Measurements from ENCODE around the gene MPIG6B.
A peak's percentile ranks its signal among the peaks of the same experiment; 100 is the strongest.
"Not testable (repeated sequence)": the region's sequence is repeated elsewhere in the genome, so short reads cannot be mapped to it uniquely, and the experiment has no call there.

MPIG6B gene

DNA sequence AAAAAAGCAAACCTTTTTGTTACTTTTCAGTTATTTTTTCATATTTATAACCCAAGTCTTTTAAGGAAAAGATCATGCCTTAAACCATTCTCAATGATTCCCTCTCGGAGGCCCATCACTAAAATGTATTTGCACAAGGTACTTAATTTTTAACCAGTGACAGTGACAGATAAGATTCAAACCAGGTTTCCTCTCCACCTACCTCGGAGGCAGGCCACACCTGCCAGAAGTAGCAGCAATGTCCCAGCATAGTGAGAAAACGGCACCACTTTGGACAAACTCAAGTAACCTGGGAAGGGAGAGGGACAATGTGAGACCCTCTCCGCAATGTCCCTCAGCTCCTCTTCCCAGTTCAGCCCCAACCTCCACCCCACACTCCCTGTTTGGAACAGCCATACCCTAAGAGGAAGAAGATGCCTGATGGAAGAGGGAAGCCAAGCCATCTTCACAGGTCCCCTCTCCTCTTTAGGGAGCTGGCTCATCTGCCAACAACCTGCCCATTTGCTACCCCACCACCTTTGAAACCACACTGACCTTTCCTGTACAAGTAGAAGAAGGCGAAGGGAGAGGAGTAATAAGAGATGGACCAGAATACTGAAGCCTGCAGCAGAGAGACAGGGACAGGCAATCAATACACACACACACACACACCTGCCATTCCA, 22.3 kb upstream of the MPIG6B start:
- WGBS, 2 experiments (ENCODE audit: insufficient coverage in 2 of 2) = 87 to 93% methylated on average over 2 of the region's 5 CpGs
- Histone ChIP-seq H3K4me3 (ENCODE audit: extremely low read depth, insufficient read depth, low read length, poor library complexity, severe bottlenecking) (no peak overlapping the region), H3K4me1 (ENCODE audit: control insufficient read depth, insufficient read depth, low read length, poor library complexity, severe bottlenecking) (peaks cover 3% of the 10 kb centered on the region), H3K36me3 (ENCODE audit: control insufficient read depth, insufficient read depth, low read length) (peaks cover 56% of the 10 kb centered on the region), H3K9me3 (ENCODE audit: control insufficient read depth, low read length) (no peaks in the 10 kb centered on the region), H3K27ac (ENCODE audit: low read depth, low read length, severe bottlenecking) (no peak overlapping the region)

DNA sequence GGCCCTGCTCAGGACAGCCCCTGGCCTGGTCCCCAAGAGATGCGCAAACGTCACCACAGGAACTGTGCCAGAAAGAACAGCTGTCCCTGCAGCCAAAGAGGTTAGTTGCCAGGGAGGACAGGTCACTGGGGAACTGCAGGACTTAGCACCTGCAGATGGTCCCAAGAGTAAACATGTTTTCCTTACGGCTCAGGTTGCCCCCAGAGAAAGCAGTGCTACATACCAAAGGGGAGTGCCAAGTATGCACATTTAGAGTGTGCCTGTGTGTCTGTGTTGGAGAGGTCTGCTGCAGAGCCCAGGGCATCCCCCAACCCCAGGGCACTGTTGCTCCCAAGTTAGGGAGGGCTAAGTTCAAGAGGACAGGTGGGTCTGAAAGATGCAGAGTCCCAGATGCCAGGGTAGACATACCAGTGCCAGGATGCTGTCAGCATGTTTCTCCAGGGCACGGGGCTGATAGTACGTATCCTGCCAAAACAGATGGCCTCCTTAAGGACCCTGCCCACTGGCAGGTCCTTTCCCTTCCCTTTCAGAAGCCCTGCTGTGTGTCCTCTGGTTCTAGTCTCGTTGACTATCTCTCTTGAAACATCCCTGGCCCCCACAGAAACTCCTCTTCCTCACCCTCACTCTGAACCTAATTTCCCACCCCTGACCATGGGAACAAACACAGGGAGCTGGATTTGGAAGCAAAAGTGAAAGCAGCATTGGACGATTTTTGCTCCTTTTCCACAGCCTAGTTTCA, 21.3 kb upstream of the MPIG6B start:
- Histone ChIP-seq H3K27ac (ENCODE audit: low read depth, low read length, severe bottlenecking) (peak overlapping the region; percentile 17), H3K36me3 (ENCODE audit: control insufficient read depth, insufficient read depth, low read length) (peaks cover 47% of the 10 kb centered on the region), H3K4me1 (ENCODE audit: control insufficient read depth, insufficient read depth, low read length, poor library complexity, severe bottlenecking) (peaks cover 3% of the 10 kb centered on the region), H3K4me3 (ENCODE audit: extremely low read depth, insufficient read depth, low read length, poor library complexity, severe bottlenecking) (peak overlapping the region; percentile 92), H3K9me3 (ENCODE audit: control insufficient read depth, low read length) (no peaks in the 10 kb centered on the region)
- WGBS, 2 experiments (ENCODE audit: insufficient coverage in 2 of 2) = 66 to 78% methylated on average over 6 to 7 of the region's 7 CpGs

DNA sequence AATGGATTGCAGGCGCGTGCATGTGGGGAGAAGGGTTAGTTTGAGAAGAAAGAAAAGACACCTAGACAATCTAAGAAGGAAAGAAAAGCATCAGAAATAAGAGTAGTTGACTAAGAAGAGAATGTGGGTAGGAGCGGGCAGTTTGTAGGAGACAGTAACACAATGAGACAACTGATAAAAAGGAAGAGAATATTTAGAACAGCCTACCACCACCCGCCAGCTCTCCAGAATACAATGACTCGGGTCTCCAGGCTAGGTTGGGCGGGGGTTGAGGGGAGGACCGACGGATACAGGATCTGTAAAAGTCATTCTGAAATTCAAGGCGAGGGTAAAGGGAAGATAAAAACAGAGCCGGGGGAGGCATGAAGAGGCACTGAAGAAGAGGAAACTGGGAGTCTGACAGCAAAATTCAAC, 20.8 kb upstream of the MPIG6B start:
- H3K36me3 ChIP-seq (ENCODE audit: control insufficient read depth, insufficient read depth, low read length) = peaks cover 41% of the 10 kb centered on the region
- WGBS, 2 experiments (ENCODE audit: insufficient coverage in 2 of 2) = 3 to 9% methylated on average over 4 of the region's 10 CpGs

DNA sequence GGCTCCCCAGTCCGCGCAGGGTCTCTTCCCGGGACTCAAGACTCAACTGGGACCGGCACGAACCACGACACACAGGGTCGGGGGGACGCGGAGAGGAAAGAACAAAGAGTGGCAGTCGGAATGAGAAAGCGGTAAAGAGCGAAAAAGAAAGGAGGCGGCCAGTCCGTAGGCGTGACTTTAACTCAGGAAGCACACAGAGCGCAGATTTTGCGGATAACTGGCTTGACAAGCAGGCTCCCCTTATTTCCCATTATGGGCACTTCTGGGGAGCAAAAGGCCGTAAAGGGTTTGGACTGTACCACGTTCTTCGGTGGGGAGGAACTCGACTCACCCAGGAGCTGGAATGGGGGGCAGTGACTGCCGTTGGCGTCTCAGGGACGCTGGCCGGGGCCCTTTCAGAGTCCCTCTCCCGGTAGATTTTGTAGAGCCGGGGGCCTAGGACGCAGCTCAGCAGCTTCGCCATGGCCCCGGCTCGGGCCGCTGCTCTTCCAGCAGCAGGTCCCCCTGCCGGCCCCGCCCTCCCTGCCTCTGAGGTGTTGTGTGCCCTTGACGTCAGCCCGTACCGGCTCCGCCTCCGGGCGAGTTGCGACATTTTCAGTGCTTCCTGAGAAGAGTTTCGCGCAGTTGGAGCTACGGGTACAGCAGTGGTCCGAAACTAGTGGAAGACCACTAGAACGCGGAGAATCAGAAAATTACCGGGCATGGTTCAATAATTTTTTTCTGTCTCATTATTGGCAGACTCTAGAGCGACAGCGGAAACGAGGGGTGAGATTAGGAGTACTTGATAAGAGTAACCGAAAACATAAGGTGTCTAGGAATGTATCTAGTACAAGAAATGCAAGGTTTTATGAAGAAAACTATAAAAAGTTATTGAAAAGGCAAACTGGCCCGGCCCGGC, 20.1 kb upstream of the MPIG6B start, which contains the start of gene ABHD16A:
Gene ABHD16A, minus strand, starts transcription at position 506 of the 898 bp plus-strand sequence. Its CDS starts 43 bp downstream, at position 463.
- H3K4me1 ChIP-seq (ENCODE audit: control insufficient read depth, insufficient read depth, low read length, poor library complexity, severe bottlenecking) = no peaks in the 10 kb centered on the region
- H3K27ac ChIP-seq (ENCODE audit: low read depth, low read length, severe bottlenecking) = peak within 1 kb of the TSS; percentile 86
- no peaks in the 10 kb centered on the region for H3K9me3 ChIP-seq (ENCODE audit: control insufficient read depth, low read length)
- peaks cover 34% of the 10 kb centered on the region for H3K36me3 ChIP-seq (ENCODE audit: control insufficient read depth, insufficient read depth, low read length)
- WGBS, 2 experiments (ENCODE audit: insufficient coverage in 2 of 2) = 4 to 5% methylated on average over 46 to 54 of the region's 54 CpGs
- peak within 1 kb of the TSS; percentile 92 for H3K4me3 ChIP-seq (ENCODE audit: extremely low read depth, insufficient read depth, low read length, poor library complexity, severe bottlenecking)

More for the DNA sequence above, 20.8 kb upstream of the MPIG6B start:
- peak overlapping the region; percentile 92 for H3K4me3 ChIP-seq (ENCODE audit: extremely low read depth, insufficient read depth, low read length, poor library complexity, severe bottlenecking)
- H3K27ac ChIP-seq (ENCODE audit: low read depth, low read length, severe bottlenecking) = peak overlapping the region; percentile 86
- no peaks in the 10 kb centered on the region for H3K9me3 ChIP-seq (ENCODE audit: control insufficient read depth, low read length)
- peaks cover 3% of the 10 kb centered on the region for H3K4me1 ChIP-seq (ENCODE audit: control insufficient read depth, insufficient read depth, low read length, poor library complexity, severe bottlenecking)

DNA sequence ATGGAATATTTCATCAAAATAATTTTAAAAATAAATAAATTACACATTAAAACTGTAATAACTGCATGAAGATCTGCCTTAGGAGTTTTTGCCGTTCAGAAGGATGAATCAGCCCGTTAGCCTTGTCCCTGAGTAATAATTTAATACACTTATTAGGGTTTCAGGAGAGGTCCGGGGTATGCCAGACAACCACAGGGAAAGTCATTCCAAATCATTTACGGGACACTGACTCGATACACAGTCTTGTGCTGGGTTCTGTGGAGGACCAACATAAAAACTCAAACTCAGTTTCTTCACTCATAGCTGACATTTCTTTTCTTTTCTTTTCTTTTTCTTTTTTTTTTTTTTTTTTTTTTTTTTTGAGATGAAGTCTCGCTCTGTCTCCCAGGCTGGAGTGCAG, 17.2 kb upstream of the MPIG6B start:
- peaks cover 4% of the 10 kb centered on the region for H3K4me1 ChIP-seq (ENCODE audit: control insufficient read depth, insufficient read depth, low read length, poor library complexity, severe bottlenecking)
- 93 to 96% methylated on average over 2 to 3 of the region's 6 CpGs for WGBS, 2 experiments (ENCODE audit: insufficient coverage in 2 of 2)
- peaks cover 7% of the 10 kb centered on the region for H3K36me3 ChIP-seq (ENCODE audit: control insufficient read depth, insufficient read depth, low read length)
- no peak overlapping the region for H3K4me3 ChIP-seq (ENCODE audit: extremely low read depth, insufficient read depth, low read length, poor library complexity, severe bottlenecking)
- no peak overlapping the region for H3K27ac ChIP-seq (ENCODE audit: low read depth, low read length, severe bottlenecking)
- no peaks in the 10 kb centered on the region for H3K9me3 ChIP-seq (ENCODE audit: control insufficient read depth, low read length)

DNA sequence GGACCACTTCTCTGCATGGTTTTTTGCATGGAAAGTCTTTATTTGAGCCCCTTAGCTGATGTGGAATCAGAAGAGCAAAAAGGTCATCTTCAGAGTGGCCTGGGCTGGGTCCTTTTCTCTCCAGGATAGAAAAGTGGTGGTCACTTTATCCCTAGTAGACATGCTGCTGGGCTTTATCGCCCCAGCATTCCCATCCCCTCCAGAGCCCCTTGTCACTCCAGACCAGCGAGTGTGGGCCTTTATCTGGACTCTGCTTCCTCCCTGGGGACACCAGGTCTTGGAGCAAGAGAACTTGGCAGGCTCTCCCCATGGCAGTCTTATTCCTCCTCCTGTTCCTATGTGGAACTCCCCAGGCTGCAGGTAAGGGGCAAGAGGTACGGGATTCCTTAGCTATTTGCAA, 16.6 kb upstream of the MPIG6B start, which contains the start of gene LY6G6F:
Gene LY6G6F, plus strand, starts transcription at position 268 of the 400 bp plus-strand sequence. Its CDS starts 41 bp downstream, at position 309.
- H3K4me3 ChIP-seq (ENCODE audit: extremely low read depth, insufficient read depth, low read length, poor library complexity, severe bottlenecking) = no peak within 1 kb of the TSS
- peaks cover 1% of the 10 kb centered on the region for H3K36me3 ChIP-seq (ENCODE audit: control insufficient read depth, insufficient read depth, low read length)
- H3K27ac ChIP-seq (ENCODE audit: low read depth, low read length, severe bottlenecking) = no peak within 1 kb of the TSS
- 76% methylated on average over 2 of the region's 3 CpGs; no CpG with 5 or more reads in 1 of the 2 experiments for WGBS, 2 experiments (ENCODE audit: insufficient coverage in 2 of 2)
- no peaks in the 10 kb centered on the region for H3K9me3 ChIP-seq (ENCODE audit: control insufficient read depth, low read length)
- H3K4me1 ChIP-seq (ENCODE audit: control insufficient read depth, insufficient read depth, low read length, poor library complexity, severe bottlenecking) = peaks cover 4% of the 10 kb centered on the region

DNA sequence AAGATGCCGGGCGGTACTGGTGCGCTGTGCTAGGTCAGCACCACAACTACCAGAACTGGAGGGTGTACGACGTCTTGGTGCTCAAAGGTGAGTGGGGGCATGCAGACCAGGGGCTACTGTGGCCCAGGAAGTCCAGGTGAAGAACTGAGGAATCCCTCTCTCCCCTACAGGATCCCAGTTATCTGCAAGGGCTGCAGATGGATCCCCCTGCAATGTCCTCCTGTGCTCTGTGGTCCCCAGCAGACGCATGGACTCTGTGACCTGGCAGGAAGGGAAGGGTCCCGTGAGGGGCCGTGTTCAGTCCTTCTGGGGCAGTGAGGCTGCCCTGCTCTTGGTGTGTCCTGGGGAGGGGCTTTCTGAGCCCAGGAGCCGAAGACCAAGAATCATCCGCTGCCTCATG, 15.5 kb upstream of the MPIG6B start:
- H3K4me1 ChIP-seq (ENCODE audit: control insufficient read depth, insufficient read depth, low read length, poor library complexity, severe bottlenecking) = peaks cover 4% of the 10 kb centered on the region
- H3K9me3 ChIP-seq (ENCODE audit: control insufficient read depth, low read length) = no peaks in the 10 kb centered on the region
- H3K4me3 ChIP-seq (ENCODE audit: extremely low read depth, insufficient read depth, low read length, poor library complexity, severe bottlenecking) = no peak overlapping the region
- WGBS, 2 experiments (ENCODE audit: insufficient coverage in 2 of 2) = 93 to 96% methylated on average over 6 to 8 of the region's 10 CpGs
- no peak overlapping the region for H3K27ac ChIP-seq (ENCODE audit: low read depth, low read length, severe bottlenecking)
- H3K36me3 ChIP-seq (ENCODE audit: control insufficient read depth, insufficient read depth, low read length) = no peaks in the 10 kb centered on the region

DNA sequence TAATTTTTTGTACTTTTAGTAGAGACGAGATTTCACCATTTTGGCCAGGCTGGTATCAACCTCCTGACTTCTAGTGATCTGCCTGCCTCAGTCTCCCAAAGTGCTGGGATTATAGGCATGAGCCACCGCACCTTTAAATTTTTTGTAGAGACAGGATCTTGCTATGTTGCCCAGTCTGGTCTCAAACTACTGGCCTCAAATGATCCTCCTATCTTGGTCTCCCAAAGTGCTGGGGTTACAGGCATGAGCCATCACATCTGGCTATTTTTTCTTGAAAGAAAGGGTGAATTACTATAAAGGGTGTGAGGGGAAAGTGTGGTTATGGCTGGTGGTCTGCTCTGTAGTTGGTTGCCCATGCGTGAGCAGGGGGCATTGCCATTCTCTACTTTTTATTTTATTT, 14.9 kb upstream of the MPIG6B start:
- WGBS, 2 experiments (ENCODE audit: insufficient coverage in 2 of 2) = 76 to 94% methylated on average over 2 of the region's 3 CpGs
- no peak overlapping the region for H3K27ac ChIP-seq (ENCODE audit: low read depth, low read length, severe bottlenecking)
- H3K4me3 ChIP-seq (ENCODE audit: extremely low read depth, insufficient read depth, low read length, poor library complexity, severe bottlenecking) = no peak overlapping the region
- H3K36me3 ChIP-seq (ENCODE audit: control insufficient read depth, insufficient read depth, low read length) = no peaks in the 10 kb centered on the region
- H3K4me1 ChIP-seq (ENCODE audit: control insufficient read depth, insufficient read depth, low read length, poor library complexity, severe bottlenecking) = peaks cover 8% of the 10 kb centered on the region
- no peaks in the 10 kb centered on the region for H3K9me3 ChIP-seq (ENCODE audit: control insufficient read depth, low read length)

DNA sequence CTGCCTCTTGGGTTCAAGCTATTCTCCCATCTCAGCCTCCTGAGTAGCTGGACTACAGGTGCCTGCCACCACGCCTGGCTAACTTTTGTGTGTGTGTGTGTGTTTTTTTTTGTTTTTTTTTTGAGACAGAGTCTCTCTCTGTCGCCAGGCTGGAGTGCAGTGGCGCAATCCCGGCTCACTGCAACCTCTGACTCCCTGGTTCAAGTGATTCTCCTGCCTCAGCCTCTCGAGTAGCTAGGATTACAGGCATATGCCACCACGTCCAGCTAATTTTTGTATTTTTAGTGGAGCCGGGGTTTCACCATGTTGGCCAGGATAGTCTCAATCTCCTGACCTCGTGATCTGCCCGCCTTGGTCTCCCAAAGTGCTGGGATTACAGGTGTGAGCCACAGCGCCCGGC, 14.0 kb upstream of the MPIG6B start:
- H3K4me3 ChIP-seq (ENCODE audit: extremely low read depth, insufficient read depth, low read length, poor library complexity, severe bottlenecking); H3K36me3 ChIP-seq (ENCODE audit: control insufficient read depth, insufficient read depth, low read length); H3K27ac ChIP-seq (ENCODE audit: low read depth, low read length, severe bottlenecking); H3K9me3 ChIP-seq (ENCODE audit: control insufficient read depth, low read length): not testable (repeated sequence)
- peaks cover 17% of the 10 kb centered on the region for H3K4me1 ChIP-seq (ENCODE audit: control insufficient read depth, insufficient read depth, low read length, poor library complexity, severe bottlenecking)
- WGBS, 2 experiments (ENCODE audit: insufficient coverage in 2 of 2) = 91 to 94% methylated on average over 6 to 7 of the region's 11 CpGs

DNA sequence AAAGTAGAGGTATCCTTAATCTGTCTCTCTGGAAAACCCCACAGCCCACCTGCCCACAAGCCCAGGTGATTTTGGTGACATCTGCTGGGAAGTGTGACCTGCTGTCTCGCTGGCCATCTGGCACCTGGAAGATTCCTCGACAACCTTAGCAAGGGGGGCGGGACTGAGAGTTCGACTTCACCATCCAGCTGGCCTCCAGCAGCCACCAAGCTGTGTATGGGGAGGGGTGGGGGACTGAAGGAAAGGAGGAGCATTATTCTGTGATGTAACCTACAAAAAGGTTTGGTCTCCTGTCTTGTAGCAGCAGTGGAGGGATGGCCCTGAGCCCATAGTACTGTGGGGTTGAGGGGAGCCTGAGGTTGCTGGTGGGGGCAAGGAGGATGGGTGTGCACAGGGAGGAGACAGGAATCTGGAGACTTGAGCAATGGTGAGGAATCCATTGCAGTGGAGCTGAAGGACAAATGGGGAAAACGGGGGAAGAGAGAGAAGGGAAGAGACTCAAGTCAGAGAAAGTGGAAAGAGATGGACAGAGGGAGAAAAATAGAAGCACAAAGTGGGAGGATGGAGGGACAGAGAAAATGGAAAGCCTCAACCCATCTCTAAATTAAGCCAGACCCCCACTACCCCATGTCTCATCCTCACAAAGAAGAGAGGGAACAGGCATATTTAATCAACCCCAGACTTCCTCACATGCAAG, 12.5 kb upstream of the MPIG6B start:
- H3K36me3 ChIP-seq (ENCODE audit: control insufficient read depth, insufficient read depth, low read length) = no peaks in the 10 kb centered on the region
- H3K9me3 ChIP-seq (ENCODE audit: control insufficient read depth, low read length) = no peaks in the 10 kb centered on the region
- no peak overlapping the region for H3K27ac ChIP-seq (ENCODE audit: low read depth, low read length, severe bottlenecking)
- peaks cover 21% of the 10 kb centered on the region for H3K4me1 ChIP-seq (ENCODE audit: control insufficient read depth, insufficient read depth, low read length, poor library complexity, severe bottlenecking)
- H3K4me3 ChIP-seq (ENCODE audit: extremely low read depth, insufficient read depth, low read length, poor library complexity, severe bottlenecking) = no peak overlapping the region
- WGBS, 2 experiments (ENCODE audit: insufficient coverage in 2 of 2) = 68 to 97% methylated on average over 3 to 5 of the region's 5 CpGs

Measured in mesodermal cell (in vitro differentiated cells).